Kidney tubule cell (primary cell): ENCODE data around the gene CXorf58.

Experiments
- DNase-seq: peaks from one replicate; pipeline ENCODE4 v3.0.0-alpha.2; 2018; ENCODE audit warnings: low spot score

CXorf58 gene

DNA sequence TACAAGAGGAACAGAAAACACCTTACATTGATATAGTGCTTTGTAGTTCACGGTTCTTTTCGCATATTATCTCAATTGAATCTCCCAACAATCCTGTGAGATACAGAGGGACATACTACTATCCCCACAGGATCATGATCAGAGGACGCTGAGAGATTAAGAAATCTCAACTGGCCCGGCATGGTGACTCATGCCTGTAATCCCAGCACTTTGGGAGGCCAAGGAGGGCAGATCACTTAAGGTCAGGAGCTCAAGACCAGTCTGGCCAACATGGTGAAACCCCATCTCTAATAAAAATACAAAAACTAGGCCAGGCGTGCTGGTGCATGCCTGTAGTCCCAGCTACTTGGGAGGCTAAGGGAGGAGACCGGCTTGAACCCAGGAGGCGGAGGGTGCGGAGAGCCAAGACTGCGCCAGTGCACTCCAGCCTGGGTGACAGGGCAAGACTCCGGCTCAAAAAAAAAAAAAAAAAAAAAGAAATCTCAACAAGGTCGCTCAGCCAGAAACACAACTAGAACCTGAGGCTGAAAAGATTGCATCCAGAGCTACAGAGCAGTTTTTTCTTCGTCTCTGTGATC lies 7.5 kb upstream of the CXorf58 start:
- DNase-seq, result no peak

DNA sequence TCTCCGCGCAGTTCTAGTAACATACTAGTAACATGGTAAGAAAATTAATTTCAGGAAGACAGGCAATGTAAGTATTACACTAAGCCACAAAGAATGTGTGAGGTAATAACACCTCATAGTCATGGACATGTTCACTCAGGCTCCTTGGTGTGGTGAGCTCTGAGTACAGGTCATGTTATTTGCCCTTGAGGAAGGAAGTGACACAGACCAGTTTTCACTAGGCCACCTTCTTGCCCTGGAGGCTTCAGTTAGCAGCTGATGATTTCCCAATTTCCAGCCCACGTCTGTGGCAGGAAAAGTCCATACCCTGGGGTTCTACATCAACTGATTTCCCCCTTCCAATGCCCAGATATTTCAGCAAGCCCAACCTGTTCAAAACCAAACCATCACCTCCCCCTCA lies 6.7 kb upstream of the CXorf58 start:
- DNase-seq, result peak; percentile 94

DNA sequence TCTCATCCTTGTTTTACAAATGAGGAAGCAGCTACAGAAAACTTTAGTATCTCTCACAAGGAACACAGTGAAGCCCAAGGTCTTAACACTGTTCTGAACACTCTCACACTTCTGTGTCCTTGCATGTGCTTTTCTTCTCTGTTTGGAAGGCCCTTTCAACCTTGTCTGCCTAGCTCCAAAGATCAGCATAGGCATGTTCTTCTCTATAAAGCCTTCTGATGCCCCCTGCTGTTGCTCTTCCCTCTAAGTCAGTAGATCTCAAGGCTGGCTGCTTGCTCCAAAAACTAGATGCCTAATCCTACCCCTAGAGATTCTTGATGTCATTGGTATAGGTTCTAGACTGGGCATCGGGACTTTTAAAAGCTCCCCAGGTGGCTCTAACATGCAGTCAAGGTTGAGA lies 6.0 kb upstream of the CXorf58 start:
- DNase-seq, result peak; percentile 83

DNA sequence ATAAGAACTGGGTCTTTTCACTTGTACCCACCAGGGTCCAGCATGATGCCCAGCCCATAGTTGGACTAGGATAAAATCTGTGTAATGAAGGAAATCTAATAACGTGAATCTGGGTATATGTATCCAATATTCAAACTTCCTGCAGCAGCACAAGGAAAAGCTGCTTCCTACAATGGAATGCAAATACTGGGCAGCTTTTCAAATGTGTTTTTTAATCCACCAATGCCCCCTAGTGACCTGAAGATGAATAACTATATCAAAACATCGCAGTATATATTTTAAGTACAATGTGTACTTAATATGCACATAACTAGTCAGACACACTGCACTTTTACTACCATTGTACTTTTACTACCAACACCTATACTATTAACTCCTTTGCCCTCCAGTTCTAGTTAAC lies 5.4 kb upstream of the CXorf58 start:
- peak; percentile 79 for DNase-seq

DNA sequence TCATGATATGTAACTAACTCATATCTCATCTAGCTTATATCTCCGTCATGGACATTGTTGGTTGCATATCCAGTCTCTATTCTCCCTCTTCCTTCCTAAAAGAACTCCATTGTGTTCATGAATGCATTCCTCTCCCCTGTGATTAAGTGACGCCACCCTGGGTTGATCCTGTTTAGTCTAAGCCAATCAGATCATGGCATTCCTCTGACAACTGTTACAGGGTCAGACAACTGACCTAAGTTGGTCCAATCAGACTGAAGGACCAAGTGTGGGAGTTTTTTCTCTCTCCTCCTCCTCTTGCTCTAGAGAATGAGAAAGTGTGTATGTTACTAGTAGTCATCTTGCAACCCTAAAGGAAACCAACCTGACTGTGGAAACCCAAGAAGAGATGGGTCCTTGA lies 3.7 kb upstream of the CXorf58 start:
- peak; percentile 27 for DNase-seq

DNA sequence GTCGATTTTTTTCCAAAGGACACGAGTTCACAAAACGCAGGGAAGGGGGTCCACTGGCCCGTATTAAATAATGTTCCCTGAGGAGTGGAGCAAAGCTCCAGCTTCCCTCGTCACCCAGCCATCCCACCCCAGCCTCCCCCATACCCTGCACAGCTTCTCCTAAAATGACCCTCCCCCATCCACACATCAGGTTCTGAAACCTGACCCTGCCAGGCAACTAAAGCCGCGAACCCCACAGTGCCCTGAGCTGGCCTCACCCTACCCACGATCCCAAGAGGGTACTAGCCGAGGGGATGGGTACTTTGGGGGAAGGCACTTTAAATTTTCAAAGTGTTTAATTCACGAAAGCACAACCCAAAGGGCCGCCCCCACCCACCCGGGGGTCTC lies 702 bp upstream of the CXorf58 start:
- DNase-seq, result no peak

DNA sequence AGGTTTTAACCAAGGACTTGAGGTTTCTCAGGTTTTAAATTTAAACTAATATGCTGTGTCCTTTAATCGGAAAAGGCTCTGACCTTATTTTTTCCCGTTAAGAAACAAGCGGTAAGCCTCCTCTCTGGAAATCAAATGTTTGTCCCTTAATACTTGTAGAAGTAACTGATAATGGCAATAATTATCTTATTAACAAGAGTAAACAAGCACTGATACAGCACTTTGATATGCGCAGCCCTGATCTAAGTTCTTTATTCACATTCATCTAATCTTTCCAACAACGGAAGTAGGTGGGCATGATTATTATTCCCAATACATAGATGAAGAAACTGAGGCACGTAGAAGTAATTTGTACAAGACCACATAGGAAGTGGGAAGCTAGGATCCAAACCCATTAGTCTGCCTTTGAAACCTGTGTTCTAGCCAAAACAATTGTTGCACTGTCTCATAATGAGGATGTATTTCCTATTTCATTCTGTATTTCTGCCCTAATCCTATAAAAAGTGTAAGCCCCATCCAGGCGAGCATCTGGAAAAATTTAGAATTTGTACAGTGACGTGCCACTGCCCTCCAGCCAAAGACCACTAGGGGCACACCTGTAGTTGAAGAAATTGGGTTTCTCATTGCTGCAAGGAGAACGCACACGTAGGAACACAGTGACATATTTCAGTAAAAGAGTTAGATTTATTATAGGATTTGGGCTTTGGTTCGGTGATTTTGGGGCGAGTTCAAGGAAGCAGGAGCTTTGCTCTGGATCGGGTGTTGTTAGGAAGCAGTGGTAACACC lies 606 bp downstream of the CXorf58 start:
- DNase-seq, result peak; percentile 25

DNA sequence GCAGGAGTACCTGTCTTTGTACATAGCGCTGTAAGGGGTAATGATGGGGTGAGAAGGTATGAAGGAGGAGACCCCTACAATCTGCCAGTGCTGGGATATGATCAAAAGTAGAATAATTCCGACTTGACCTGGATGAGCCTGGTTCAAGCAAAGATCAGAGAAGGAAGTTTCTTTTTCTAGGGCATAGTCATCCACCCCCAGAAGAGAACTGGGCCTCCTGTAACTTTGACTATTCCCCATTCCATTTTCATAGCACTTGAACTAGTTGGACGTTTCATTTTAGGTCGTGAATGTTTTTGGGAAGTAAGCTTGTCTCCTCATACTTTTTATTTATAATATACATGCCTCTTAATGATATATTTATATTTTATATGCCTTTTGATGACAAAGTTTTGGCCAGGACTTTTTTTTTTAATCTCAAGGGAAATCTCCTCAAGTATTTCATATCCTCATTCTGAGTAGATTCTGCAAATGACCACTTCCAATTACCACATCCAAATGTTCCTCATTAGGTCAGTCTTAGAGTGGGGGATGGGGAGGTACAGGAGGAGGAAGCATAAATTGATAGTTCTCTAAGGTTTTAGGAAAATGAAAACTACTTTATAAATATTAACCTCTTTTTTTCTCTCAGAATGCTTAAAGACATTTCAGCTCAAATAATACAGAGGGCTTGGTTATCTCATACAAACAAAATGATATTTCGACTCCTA lies 3.5 kb downstream of the CXorf58 start:
- no peak for DNase-seq

DNA sequence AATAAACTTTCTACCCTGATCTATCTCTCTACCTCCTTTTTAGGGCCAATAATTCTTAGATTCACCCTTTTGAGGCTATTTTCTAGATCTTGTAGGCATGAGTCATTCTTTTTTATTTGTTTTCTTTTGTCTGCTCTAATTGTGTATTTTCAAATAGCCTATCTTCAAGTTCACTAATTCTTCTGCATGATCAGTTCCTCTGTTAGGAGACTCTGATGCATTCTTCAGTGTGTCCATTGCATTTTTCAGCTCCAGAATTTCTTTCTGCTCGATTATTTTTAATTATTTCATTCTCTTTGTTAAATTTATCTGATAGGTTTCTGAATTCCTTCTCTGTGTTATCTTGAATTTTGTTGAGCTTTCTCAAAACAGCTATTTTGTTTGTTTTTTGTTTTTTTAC lies 11.3 kb downstream of the CXorf58 start:
- no peak for DNase-seq

DNA sequence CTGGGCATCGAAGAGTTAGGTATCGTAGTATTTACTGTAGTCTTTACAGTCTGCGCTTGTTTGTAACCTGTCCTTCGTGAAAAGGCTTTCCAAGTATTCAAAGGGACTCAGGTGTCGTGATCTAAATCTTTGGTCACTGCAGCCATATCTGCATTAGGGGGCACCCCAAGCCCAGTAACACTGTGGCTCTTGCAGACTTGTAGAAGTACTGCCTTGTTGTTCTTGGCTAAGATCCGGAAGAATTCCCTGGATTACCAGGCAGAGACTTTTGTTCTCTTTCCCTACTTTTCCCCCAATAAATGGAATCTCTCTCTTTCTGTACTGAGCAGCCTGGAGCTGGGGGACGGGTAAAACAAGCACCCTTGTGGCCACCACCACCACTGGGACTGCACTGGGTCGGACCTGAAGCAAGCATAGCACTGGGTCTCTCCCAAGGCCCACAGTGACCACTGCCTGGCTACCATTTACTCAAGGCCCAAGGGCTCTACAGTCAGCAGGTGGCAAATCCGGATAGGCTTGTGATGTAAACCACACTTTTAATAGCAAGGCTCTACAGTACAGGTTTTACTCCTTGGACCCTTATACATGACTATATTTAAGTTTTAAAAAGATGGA lies 12.0 kb downstream of the CXorf58 start:
- DNase-seq, result peak; percentile 22

DNA sequence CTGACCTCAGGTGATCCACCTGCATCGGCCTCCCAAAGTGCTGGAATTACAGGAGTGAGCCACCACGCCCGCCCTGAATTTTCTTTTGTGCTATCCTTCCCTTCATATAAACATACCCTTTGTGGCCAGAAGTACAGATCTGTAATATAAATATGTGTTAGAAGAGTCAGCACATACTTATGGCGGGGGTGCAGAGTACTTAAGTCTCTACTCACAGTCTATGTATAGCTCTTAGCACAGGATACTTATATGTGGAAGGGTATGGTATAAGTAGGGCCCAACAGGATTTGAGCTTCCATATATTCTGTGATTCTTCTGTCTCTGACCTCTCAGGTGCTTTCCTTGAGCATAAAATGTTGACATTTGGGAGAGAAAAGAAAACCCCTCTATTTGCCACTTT lies 18.2 kb downstream of the CXorf58 start:
- DNase-seq, result no peak

DNA sequence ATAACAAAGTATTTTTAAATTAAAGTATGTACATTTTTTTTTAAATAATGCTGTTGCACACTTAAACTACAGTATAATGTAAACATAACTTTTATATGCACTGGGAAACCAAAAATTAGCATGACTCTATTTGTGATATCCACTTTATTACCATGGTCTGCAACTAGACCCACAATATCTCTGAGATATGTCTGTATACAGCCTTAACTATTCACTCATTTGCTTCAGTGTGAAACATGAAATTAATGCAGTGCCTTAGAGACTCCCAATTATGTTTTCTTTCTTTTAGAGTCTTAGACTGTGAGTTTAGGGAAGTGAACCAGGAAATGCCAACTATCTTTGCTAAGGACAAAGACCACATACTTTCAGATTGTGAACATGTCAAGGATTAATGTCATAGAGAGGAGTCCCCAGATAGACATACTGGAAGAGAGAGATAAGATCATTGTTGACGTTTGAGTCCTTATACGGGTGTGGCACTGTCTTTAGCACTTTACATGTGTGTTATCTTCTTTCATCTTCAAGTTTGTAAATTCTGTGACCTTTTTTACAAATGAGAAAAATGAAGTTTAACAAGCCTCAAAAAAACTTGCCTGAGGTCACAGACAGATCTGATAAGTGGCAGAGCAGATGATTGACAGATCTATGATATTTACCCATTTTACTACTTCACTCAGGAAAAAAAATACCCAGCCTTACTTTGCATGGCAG lies 23.2 kb downstream of the CXorf58 start:
- DNase-seq, result no peak

DNA sequence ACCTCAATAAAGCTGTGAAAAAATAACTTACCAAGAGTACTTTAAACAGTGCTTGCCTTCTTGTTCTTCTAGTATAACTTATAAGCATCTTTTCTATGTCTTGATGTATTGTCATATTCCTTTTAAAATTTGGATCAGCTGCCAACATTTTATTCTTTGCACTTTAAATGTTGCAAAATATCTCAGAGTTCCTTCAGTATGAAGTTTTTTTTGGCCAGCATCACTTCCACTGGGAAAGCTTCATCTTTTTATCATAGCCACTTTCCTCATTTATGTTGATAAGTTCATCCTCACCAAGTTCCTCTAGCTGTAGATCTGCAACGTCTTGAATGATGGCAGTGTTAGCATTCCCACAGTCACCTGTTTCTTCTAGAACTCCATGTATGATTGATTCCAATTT lies 24.2 kb downstream of the CXorf58 start:
- no peak for DNase-seq

DNA sequence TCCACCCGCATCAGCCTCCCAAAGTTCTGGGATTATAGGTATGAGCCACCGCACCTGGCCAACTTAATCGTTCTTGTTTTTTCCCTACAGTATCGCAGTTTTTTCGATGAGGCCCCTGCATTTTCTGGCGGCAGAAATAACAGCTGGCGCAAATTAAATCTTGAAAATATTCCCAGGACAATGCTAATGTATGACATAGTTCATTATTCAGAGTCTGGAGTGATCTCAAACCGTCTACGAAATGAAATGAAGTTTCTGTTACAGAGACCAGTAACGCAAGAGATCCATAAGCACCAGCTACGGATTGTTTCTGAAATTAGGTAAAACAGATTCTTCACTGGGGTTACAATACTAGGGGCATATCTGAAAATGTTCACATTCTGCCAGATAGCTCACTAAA lies 27.3 kb downstream of the CXorf58 start:
- no peak for DNase-seq

DNA sequence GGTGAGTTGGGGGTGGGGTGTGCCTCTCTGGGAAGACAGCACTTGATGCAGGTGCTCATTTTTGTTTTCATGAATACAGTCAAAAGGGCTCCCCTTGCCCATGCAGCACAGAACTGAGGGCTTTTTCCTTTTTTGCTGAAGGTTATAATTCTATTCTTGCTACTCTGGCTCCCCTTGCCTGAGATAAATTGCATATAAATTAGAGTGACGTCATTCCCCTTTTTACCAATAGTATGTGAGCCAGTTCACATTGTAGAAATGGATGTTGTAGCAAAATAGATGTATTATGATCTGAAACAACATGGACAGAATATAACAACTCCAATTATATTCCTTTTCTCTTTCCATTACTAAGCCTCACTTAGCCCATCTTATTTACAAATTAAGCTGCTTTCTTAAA lies 28.4 kb downstream of the CXorf58 start:
- no peak for DNase-seq

DNA sequence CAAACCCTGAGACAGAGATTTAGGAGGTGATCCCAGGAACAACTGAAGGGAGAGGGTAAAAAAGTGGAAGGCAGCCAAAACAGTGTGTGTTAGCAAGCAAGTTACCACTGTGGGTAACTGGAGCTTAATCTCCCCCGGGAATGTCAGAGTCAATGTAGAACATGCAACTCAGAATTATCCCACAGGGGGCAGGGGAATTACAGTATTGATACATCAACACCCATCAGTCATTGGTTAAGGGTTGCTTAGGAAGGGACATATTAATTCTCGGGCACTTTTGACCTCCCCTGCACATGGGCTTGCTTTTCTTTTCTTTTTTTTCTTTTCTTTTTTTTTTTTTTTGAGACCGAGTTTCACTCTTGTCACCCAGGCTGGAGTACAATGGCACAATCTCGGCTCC lies 29.3 kb downstream of the CXorf58 start:
- no peak for DNase-seq

DNA sequence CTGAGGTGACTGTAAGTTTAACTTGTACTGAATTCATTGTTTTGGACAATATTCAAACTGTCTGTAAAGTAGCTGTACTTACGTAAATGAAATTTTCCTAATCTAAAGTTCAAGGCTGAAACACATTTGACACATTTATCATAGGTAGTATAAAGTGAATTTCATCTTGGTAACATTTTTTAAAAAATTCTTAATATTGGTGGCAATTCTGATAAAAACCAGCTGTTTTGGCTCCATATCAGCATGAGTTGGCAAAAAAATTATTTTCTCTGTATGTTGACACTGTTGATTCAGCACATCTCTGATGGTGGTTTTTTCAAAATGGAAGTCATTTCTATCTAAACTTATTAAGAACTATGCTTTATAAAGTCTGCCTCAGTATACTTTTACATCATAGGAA lies 30.9 kb downstream of the CXorf58 start:
- no peak for DNase-seq

DNA sequence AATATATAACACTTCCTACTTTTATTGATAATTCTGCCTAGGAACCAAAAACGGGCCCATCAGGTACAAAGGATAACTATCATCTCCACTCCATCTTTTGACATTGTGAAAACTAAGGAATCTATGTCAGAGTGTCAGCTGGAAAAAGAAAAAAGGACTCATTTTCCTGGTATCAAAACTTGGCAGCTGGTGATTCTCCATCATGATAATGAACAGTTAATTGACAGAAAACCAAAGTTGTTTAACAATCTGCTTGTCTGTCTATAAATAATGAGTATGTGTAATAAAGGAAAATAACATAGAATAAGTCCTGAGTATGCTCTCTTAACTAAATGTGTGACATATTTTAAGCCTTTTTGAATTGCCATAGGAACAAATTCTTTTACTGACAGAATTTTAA lies 31.4 kb downstream of the CXorf58 start:
- DNase-seq, result no peak

DNA sequence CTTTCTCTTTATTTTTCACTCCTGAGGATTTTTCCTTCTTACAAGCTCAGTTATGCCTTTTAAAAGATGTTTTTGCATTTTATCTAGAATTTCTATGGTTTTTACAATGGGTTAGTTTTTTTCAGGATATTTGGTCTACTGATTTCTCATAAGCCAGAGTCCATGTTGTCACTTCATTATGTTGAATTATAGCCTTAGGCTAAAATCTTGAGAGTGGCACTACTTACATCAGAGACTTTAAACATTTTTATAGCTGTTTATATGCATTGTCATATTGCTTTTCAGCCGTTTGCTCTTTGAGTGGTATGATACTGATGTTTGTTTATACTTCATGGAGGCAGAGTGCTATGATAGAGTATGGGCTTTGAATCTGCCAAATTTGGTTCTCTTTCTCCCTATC lies 36.4 kb downstream of the CXorf58 start:
- no peak for DNase-seq

DNA sequence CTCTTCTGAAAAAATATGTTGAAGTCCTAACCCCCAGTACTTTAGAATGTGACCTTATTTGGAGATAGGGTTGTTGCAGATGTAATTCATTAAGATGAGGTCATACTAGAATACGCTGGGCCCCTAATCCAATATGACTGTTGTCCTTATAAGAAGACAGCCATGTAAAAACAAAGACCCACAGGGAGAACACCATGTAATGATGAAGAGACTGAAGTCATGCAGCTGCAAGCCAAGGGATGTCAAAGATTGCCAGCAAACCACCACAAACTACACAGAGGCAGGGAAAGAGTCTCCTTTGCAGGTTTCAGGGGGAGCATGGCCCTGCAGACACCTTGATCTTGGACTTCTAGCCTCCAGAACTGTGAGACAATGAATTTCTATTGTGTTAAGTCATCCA lies 37.4 kb downstream of the CXorf58 start:
- no peak for DNase-seq

DNA sequence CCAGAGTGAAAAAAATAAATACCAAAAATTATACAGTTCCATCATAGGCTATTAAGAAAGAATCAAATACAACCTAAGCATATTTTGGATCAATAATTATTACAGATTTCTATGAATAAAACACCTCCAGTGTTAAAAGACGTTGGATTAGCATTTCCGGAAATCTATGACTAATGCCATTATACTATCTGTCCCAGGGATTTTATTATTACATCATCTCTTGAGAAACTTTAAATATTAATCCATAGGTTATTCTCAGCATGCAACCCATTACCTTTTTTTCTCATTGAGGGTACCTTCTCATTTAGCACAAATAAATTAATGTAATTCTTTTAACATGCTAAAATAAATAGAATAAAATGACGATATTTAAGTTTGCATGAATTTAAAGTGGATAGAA lies 44.6 kb downstream of the CXorf58 start:
- no peak for DNase-seq
